ENCODE measurements around the gene MCCC1. TPM values are rescaled to one million over a fixed set of nuclear protein-coding genes. Genes with fewer than 3 reads are reported as not detected.

MCCC1 gene
- total and polyA plus RNA-seq, 10 of the 15 experiments (the other 5 are each of a cell fraction or from before 2014, with no cell fraction given): 35.0 to 71.7 (median 47.0) TPM

DNA sequence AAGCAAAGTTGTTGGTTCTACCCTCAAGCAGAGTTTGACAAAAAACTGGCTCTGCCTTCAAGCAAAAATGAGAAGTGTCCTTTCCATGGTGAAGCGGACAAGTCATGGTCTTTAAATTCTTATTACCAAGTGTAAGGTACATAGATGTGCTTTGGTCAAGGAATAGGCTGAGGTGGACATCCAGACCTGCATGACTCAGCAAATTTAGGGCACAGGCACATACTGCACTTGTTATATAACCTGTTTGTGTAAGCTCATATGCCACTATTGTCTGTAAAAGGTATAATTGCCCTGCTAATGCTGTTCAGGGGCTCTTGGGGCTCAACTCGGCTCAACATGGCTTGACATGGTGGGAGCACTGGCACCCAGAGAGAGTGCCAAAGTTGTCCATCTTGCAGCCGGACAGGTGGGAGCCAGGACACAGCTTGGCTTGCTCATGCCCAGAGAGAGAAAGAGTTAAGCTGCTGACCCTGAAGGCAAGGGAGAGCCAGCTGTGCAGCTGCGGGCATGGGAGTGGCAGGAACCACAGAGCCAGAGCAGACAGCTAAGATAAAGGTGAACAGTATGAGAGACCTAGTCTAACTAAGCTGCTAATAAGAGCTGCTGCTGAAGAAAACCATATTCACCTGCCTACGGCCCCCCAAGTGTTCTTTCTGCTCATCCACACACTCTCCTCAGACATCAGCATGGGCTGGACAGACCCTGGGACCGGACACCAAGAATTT is 17.7 kb downstream of the MCCC1 start:
- Histone ChIP-seq H4K20me1 (ENCODE audit: control insufficient read depth, insufficient read depth) (no peaks in the 10 kb centered on the region), H3K79me2 (ENCODE audit: control insufficient read depth, insufficient read depth, low read length) (no peaks in the 10 kb centered on the region), H3K9ac (ENCODE audit: control insufficient read depth, insufficient read depth, low read length) (no peak overlapping the region), H3K36me3 (ENCODE audit: control insufficient read depth in 2 of 2, insufficient read depth in 2 of 2, low read length in 1 of 2) (peaks cover 6 to 27% of the 10 kb centered on the region in 2 experiments; a peak in 3 of 4 replicates), H3K4me3 (no peak overlapping the region), H2AFZ (ENCODE audit: control insufficient read depth, low read depth, low read length) (no peak overlapping the region), H3K4me1 (ENCODE audit: control insufficient read depth, insufficient read depth, low read length) (no peaks in the 10 kb centered on the region), H3K4me2 (ENCODE audit: control insufficient read depth, insufficient read depth) (no peak overlapping the region), H3K27me3 (replicated peaks in 1 of 2; ENCODE audit: control insufficient read depth in 2 of 2, insufficient read depth in 2 of 2, low read length in 1 of 2) (no peaks in the 10 kb centered on the region), H3K27ac (ENCODE audit: control insufficient read depth, insufficient read depth) (no peak overlapping the region), H3K9me3 (replicated peaks; ENCODE audit: control insufficient read depth, insufficient read depth, low read length) (peaks cover 16% of the 10 kb centered on the region)
- ATAC-seq (no peak), FAIRE-seq (no peak), DNase-seq (ENCODE audit: low read depth, low spot score) (no peak)
- ChIA-PET SMC1A (ENCODE audit: uncharacterized antibody, unreplicated experiment) (interaction anchor here (1.2 to 1.6 kb wide), 2 partner anchors 15 to 30 kb away, joined by 4 read pairs; no protein-coding TSS in a partner anchor), POLR2A (no interaction called here), RAD21 (ENCODE audit: unreplicated experiment) (interaction anchor here (0.9 kb wide), 2 partner anchors 15 to 97 kb away, joined by 3 read pairs; no protein-coding TSS in a partner anchor), CTCF (interaction anchor here (0.6 to 6.9 kb wide), 3 partner anchors 16 to 189 kb away, joined by 3 to 79 read pairs (median 4); partner anchors contain the start of gene MCCC1)
- no TSS peak for BruUV-seq (replicated peaks)
- 98% methylated on average over 6 of the region's 6 CpGs for WGBS (ENCODE audit: insufficient coverage, insufficient replicate concordance, low lambda C conversion rate, missing lambda C conversion rate)
- intact Hi-C loops (cut with micrococcal nuclease; ENCODE audit: unreplicated experiment) (no loop called here), in situ Hi-C loops (cut with MboI) (no loop called here)
- TF ChIP-seq, protein P1, sequence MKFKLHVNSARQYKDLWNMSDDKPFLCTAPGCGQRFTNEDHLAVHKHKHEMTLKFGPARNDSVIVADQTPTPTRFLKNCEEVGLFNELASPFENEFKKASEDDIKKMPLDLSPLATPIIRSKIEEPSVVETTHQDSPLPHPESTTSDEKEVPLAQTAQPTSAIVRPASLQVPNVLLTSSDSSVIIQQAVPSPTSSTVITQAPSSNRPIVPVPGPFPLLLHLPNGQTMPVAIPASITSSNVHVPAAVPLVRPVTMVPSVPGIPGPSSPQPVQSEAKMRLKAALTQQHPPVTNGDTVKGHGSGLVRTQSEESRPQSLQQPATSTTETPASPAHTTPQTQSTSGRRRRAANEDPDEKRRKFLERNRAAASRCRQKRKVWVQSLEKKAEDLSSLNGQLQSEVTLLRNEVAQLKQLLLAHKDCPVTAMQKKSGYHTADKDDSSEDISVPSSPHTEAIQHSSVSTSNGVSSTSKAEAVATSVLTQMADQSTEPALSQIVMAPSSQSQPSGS (IDR thresholded peaks at IDR 0.05; ENCODE audit: low read length): no peak
- TF ChIP-seq LARP7 (IDR thresholded peaks at IDR 0.05): no peak
- no peak for TF ChIP-seq TAF1 (IDR thresholded peaks at IDR 0.05; ENCODE audit: borderline replicate concordance, low read depth, low read length)
- no peak for TF ChIP-seq ZNF24 (IDR thresholded peaks at IDR 0.05)
- TF ChIP-seq USF2 (IDR thresholded peaks at IDR 0.05; ENCODE audit: borderline replicate concordance, low read depth, low read length): no peak
- TF ChIP-seq, protein P2, sequence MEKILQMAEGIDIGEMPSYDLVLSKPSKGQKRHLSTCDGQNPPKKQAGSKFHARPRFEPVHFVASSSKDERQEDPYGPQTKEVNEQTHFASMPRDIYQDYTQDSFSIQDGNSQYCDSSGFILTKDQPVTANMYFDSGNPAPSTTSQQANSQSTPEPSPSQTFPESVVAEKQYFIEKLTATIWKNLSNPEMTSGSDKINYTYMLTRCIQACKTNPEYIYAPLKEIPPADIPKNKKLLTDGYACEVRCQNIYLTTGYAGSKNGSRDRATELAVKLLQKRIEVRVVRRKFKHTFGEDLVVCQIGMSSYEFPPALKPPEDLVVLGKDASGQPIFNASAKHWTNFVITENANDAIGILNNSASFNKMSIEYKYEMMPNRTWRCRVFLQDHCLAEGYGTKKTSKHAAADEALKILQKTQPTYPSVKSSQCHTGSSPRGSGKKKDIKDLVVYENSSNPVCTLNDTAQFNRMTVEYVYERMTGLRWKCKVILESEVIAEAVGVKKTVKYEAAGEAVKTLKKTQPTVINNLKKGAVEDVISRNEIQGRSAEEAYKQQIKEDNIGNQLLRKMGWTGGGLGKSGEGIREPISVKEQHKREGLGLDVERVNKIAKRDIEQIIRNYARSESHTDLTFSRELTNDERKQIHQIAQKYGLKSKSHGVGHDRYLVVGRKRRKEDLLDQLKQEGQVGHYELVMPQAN (conservative IDR thresholded peaks at IDR 0.05): no peak
- TF ChIP-seq TCF7 (IDR thresholded peaks at IDR 0.05; ENCODE audit: borderline replicate concordance): no peak
- TF ChIP-seq SPI1 (IDR thresholded peaks at IDR 0.05; ENCODE audit: borderline replicate concordance, insufficient read depth, low read depth, low read length): no peak
- TF ChIP-seq BACH1 (IDR thresholded peaks at IDR 0.05; ENCODE audit: borderline replicate concordance): no peak
- no peak for TF ChIP-seq SIN3A (IDR thresholded peaks at IDR 0.05; ENCODE audit: low read depth, low read length)
- TF ChIP-seq JUNB (IDR thresholded peaks at IDR 0.05): no peak
- TF ChIP-seq FOS (IDR thresholded peaks at IDR 0.05; ENCODE audit: borderline replicate concordance, extremely low read depth, insufficient read length): no peak
- TF ChIP-seq GABPA (IDR thresholded peaks at IDR 0.05; ENCODE audit: low read depth): no peak
- no peak for TF ChIP-seq BMI1 (IDR thresholded peaks at IDR 0.05; ENCODE audit: borderline replicate concordance)
- no peak for TF ChIP-seq SMAD5 (IDR thresholded peaks at IDR 0.05; ENCODE audit: low read depth)
- no peak for TF ChIP-seq CREM (IDR thresholded peaks at IDR 0.05; ENCODE audit: low read depth)
- TF ChIP-seq CHD2 (IDR thresholded peaks at IDR 0.05; ENCODE audit: borderline replicate concordance, low read depth, low read length): no peak

Data from GM12878 (cell line).